NCI-H128 (cell line): ENCODE data around the gene EFEMP2.
"Not testable (repeated sequence)": the region's sequence is repeated elsewhere in the genome, so short reads cannot be mapped to it uniquely, and the experiment has no call there.

Source experiments
- DNase-seq: peaks from one replicate; lab custom pipeline; 2025; ENCODE audit not compliant: unreplicated experiment; lab: John Stamatoyannopoulos, UW

Gene EFEMP2

DNA sequence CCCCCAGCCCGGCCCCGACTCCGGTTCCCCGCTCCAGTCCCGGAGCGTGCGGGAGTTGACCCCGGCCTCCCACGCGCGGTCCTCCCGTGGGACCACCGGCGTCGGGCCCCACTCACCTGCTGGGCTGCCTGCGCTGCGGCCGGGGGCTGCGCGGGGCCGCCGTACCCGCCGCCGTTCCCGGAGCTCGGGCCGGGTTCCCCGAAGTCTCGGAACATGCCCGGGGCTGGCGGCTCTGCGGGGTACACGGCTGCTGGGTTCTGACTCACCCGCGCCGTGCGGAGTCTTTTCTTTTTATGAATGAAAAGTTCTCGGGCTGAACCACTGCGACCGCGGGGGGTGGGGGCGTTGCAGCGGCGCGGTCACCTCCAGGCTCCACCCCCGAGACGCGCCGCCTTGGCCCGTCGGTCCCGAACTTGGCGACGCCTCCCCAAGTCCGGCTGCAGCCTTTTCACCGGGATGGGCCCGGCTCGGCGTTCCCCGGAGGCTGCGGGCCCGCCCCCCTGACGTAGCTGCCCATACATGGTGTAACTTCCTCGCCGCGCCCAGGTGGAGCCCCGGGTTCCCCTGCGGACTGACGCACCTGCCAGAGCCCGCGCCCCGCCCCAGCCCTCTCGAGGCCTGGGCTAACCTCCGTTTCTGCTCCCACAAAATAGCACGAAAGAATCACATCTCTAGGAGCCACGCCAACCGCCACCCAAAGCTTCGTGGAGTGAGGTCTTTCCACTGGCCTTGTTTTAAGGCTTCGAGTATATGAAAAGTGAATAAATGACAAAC lies 27.7 kb upstream of the EFEMP2 start, which contains the start of gene FOSL1:
Gene FOSL1 (minus strand): TSS at position 264 of the 774 bp plus-strand sequence. CDS start 49 bp downstream, at position 215.
- peak; percentile 59 for DNase-seq

DNA sequence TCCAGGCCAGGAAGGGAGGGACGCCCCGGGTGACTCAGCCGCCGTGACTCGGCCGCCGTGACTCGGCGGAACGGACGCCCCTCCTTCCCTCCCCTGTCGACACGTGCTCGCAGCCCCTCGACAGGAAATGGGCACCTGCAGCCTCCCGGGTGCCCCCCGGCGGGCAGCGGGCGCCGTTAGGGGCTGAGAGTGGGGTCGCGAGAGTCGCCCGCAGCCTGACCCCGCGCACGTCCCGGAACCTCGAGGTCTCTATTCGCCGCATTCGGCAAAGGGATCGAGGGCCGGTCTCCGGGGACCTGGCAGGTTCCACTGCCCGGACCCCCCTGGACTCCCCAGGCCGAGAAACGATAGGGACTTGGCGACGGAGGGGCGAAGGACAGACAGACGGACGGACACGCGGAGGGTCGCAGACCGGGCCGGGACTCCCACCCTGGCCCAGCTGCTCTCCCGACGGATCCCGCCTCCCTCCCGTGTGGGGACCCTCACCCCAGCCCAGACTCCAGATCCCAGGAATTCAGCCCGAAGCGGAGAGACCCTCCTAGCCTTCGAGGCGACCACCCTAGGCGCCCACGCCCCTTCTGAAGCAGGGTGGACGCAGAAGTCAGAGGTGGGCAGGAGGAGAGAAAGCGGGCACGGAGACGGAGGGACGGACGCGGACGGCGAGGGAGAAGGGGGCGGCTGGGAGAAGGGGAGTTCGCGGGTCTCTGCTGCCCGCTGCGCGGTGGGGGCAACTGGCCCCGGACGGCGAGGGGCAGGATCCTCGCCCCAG lies 26.9 kb upstream of the EFEMP2 start:
- no peak for DNase-seq

DNA sequence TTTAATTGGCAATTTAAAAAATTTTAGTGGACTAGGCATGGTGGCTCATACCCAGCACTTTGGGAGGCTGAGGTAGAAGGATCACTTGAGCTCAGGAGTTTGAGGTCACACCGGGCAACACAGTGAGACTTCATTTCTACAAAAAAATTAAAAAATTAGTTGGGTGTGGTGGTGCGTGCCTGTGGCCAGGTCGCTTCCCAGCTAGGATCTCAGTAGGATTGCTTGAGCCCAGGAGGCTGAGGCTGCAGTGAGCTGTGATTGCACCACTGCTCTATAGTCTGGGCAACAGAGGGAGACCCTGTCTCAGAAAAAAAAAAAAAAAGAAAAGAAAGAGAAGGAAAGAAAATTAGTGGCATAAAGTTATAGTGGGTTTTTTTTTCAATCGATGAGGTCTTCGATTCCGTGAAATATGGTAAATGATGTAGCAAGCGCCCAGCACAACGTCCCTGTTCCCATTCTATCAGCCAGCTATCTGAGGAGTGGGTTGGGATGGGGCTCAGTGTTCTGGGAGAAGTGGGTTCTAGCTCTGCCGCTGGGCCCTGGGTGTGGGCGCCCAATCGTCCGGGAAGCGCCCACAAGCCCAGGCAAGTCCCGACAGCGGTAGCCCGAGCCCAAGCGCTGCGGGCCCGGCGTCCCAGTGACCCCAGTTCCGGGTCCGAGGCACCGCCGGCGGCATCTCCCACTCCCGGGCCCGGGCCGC lies 26.2 kb upstream of the EFEMP2 start:
- no peak for DNase-seq

- no peak for DNase-seq
Observed at GRCh38 chr11:65897020-65897471, 24.4 kb upstream of the EFEMP2 start.

- no peak for DNase-seq
Observed at GRCh38 chr11:65896034-65896999, 23.7 kb upstream of the EFEMP2 start.

GRCh38 chr11:65895482-65895981 lies 22.9 kb upstream of the EFEMP2 start:
- DNase-seq: no peak

DNA sequence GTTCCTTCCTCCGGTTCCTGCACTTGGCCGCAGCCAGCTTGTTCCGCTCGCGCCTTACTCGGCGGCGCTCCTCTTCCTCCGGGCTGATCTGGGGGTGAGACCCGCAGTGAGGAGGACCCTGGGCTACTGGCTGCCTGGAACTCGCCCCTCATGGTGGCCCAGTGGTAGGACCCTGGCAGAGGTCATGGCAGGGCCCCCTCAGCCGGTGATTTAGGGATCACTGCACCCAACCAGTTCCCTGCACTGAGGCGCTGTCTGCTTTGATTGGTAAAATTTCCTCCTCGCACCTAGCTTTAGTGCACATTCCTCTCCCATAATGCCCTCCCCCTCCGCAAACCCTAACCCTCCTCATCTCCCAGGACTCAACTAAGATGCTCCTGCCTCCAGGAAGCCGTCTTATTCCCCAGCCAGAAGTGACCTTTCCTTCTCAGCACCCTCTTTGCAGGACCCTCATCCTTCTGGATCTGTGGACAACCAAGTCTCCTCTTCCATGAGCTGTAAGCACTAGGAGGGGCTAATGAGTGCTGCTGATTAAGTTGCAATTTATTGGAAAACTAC lies 21.5 kb upstream of the EFEMP2 start:
- DNase-seq: no peak

DNA sequence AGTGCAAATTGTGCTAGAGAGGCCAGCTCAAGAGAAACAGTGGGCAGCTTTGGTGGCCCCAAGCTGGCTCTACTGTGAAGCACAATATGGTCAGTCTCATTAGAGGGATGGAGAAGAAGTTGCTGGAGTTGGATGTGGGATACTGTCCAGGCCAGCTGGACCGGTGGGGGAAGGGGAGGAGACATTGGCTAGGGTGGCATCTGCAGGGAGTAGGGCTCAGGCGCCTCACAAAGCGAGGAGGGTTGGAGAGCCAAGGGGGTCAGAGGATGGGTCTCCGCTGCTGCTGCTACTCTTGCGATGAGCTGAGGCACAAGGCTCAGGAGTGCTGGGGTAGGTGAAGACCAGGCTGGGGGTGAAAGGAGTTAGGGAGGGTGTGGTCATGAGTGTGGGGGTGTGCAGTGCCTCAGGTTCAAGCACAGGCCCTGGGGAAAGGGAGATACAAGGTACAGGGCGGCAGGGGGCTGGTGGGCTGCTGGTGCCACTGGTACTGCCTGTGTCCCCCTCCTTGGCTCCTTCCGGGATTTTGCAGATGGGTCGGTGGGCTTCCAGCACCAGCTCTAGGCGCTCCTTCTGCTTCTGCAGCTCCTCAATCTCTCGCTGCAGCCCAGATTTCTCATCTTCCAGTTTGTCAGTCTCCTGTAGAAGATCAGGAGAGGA lies 20.2 kb upstream of the EFEMP2 start:
- no peak for DNase-seq

DNA sequence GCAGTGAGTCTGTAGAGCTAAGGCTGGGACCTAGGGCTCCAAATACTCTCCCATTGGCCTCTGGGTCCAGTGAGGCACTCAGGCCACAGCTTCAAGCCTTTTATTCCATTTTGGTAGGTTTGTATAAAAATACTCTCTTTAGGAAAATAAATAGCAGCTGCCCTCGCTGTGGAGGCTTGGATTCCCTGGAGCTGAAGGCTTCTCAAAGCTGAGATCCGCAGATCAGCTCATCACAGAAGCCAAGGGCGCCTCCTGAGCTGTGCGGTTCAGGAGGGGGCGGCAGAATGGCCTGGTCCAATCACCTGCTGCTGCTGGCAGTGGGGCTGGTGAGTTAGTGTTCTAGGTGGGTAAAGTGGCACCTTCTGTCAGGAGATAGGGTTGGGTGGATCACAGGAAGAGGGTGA lies 19.5 kb upstream of the EFEMP2 start:
- DNase-seq: not testable (repeated sequence)

DNA sequence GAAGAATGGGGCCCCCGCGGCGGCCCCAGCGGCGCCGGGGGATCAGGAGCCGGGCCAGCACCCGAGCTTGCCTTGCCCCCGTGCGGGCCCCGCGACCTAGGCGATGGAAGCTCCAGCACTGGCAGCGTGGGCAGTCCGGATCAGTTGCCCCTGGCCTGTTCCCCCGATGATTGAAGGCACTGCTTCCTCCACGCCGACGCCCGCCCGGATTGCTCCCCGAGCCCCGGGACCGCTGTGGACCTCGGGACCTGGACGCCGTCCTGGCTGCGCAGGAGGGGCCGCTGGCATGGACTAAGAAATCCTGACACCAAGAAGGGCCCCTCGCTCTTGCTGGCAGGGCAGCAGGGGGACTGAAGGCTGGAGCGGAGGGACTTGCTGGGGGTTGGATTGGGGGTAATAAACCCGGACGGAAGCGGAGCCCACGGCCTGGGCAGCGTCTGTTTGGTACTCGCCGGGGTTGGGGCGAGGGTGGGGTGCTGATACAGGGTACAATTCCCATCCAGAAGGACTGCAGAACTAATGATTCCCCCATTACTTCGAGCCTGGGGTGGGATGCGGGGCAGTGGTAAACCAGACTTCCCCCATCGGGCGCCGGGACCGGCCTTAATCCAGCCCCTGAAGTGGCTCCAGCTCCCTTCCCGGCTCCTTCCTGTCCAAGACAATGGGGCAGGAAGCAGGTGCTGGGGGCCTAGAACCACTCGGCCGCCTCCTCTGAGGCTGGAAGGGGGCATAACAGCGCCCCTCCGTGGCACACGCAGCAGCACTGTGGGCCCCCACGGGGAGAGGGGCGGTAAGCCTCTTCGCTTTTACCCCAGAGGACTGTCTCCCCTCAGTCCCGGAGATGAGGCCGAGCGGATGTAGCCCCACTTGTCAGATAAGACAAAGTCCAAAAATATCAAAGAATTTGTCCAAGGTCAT lies 18.9 kb upstream of the EFEMP2 start:
- DNase-seq: no peak

DNA sequence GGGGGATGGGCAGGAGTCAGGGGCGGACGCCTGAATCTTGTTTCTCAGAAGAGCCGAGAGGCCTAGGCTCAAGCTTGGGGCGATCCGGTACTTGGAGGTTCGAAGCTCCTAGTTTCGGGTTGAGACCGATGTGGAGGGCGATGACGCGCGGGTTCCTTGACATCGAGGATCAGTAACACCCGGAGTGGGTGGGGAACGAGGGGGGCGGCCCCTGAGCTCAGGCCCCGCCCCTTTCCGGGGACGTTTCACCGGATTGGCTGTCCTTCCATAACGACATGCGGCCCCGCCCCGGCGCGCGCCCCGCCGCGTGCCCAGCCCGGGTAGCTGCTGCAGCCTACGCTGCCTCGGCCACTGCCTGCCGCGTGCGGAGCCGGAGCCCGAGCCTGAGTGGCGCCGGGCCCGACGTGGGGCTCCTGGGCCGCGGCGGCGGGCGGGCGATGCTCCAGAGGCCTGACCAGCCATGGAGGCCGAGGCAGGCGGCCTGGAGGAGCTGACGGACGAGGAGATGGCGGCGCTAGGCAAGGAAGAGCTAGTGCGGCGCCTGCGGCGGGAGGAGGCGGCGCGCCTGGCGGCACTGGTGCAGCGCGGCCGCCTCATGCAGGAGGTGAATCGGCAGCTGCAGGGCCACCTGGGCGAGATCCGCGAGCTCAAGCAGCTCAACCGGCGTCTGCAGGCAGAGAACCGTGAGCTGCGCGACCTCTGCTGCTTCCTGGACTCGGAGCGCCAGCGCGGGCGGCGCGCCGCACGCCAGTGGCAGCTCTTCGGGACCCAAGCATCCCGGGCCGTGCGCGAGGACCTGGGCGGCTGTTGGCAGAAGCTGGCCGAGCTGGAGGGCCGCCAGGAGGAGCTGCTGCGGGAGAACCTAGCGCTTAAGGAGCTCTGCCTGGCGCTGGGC lies 18.0 kb upstream of the EFEMP2 start, which contains the start of gene CCDC85B:
Gene CCDC85B (plus strand): TSS at position 350 of the 895 bp plus-strand sequence. CDS start 111 bp downstream, at position 461.
- DNase-seq: peak; percentile 85

DNA sequence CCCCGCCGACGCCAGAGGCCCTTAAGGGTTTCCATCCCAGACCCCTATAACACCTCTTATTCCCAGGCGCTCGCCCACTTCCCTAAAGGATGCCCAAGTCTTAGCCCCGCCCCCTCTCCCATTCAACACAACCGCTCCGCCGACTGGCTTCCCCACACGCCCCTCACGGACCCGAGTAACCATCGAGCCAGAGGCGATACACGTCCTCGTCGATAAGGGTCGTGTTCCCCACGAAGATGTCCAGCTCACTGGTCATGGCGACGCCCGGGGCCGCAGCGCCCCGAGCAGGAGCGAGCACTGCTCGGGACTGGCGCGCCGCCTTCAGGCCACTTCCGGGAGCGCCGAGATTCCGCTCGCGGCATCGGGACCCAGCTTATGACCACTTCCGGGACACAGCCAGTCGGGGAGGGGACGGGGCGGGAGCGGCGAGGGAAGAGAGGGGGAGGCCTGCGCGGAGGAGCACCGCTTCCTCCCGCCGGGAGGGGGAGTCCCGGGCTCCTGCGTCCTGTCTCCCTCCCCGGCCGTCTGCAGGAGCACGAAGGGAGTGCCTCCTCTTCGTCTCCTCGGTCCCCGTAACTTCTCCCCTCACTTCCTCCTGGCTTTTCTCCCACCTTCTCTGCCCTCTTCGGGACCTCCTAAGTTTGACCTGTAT lies 15.7 kb upstream of the EFEMP2 start, which contains the start of gene FIBP:
Gene FIBP (minus strand): TSS at position 309 of the 652 bp plus-strand sequence. CDS start 53 bp downstream, at position 256.
- DNase-seq: peak; percentile 83

GRCh38 chr11:65887723-65888162 lies 15.1 kb upstream of the EFEMP2 start:
- DNase-seq: no peak

DNA sequence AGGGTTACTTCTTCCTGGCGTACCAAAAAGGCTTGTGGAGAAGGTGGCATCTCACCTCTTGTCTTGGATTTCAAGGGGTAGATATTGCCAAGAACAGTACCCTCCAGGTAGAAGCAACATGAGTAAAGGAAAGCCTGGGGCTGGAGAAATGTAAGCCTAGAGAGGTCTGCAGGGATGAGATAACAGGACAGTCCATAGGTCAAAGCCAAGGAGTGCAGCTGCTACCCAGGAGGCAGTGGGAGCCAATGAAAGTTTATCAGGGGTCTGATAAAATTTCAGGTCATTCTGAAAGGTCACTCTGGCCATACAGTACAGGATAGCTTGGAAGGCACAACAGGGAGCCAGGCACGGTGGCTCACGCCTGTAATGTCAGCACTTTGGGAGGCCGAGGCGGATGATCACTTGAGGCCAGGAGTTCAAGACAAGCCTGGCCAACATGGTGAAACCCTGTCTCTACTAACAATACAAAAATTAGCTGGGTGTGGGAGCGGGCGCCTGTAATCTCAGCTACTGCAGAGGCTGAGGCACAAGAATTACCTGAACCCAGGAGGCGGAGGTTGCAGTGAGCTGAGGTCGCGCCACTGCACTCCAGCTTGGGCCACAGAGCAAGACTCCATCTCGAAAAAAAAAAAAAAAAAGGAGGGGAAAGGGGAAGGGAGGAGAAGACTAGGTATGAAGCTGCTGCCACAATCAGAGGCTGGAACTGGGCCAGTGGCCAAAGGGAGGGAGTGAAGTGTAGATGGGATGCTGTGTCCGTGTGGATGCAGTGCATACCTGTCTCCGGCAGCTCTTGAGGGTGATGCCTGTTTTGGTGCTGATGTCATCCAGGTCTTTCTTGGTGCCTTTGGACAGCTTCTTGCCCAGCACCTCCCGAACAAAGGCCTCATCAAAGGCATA lies 14.5 kb upstream of the EFEMP2 start:
- DNase-seq: no peak

- no peak for DNase-seq
Observed at GRCh38 chr11:65885808-65886536, 13.4 kb upstream of the EFEMP2 start.
